NCI-H128 (cell line): ENCODE results near the gene TMEM139.
"Not testable (repeated sequence)": the region's sequence is repeated elsewhere in the genome, so short reads cannot be mapped to it uniquely, and the experiment has no call there.

ENCODE experiments used
- DNase-seq: peaks from one replicate; lab custom pipeline; 2025; ENCODE audit not compliant: unreplicated experiment; lab: John Stamatoyannopoulos, UW

TMEM139 gene

DNA sequence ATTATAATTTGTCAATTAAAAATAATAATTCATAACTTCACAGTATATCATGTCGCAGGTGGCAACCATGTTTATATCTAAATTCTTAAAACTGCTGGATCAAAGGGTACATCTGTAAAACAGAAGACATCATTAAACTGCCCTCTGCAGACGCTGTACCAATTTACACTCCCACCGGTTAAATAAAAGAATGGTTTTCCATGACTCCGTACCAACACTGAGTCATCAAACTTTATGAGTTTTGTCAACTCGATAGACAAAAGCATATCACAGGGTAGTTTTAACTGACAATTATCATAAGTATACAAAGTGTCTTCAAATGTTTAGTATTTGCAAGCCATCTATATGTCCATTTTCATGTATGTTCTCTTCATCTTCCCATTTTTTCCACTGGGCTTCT, 27.3 kb upstream of the TMEM139 start:
- no peak for DNase-seq

DNA sequence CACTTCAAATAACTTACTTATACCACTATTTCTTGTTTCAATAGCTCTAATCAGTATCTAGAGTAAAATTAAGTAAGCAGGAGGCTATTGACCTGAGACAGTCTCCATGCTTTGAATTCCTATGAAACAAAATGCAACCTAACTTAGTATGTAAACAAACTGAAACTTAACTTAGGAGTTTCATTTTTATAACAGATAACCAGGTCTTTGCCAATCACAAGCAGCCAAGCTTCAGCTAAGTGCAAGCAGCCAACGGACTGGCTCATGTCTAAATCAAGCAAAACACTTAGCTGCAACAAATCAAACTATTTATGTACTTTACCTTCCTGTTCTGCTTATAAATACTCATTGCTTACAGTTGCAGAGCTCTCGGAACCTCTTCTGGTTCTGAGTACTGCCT, 25.9 kb upstream of the TMEM139 start:
- DNase-seq: no peak

GRCh38 chr7:143259765-143260164, 25.0 kb upstream of the TMEM139 start:
- no peak for DNase-seq

DNA sequence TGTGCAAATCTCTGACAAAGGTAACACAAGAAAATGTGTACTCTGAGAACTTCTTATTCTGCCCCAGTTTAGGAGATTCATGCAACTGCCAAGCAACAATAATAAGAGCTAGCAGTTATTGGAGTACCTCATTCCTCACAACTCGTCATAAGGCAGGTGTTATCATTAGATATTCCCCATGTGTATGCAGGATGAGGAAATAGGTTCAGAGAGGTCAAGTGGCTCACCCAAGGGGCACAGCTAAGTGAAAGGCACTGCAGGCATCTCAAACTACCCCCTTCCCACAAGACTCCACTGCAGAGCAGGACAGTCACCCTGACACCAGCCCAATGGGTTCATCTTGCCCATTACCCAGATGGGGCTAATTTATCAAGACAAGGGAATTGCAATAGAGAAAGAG, 22.9 kb upstream of the TMEM139 start:
- DNase-seq: no peak

GRCh38 chr7:143263266-143264195, 21.2 kb upstream of the TMEM139 start, which contains the start of gene GSTK1:
TSS of gene GSTK1 (plus strand) at chr7:143263441. CDS start at chr7:143263514, 73 bp downstream.
- no peak for DNase-seq

DNA sequence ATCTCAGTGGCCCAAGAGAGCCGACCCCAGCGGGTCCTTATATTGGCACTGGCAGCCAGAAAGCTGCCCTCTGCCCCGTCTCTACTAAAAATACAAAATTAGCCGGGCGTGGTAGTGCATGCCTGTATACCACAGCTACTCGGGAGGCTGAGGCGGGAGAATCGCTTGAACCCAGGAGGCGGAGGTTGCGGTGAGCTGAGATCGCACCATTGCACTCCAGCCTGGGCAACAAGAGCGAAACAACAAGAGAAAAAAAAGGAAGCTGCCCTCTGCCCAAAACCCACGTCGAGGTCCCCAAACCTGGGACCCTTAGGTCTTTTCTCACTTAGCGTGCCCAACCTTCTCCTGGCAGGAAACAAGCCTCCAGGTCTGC, 20.6 kb upstream of the TMEM139 start:
- not testable (repeated sequence) for DNase-seq

DNA sequence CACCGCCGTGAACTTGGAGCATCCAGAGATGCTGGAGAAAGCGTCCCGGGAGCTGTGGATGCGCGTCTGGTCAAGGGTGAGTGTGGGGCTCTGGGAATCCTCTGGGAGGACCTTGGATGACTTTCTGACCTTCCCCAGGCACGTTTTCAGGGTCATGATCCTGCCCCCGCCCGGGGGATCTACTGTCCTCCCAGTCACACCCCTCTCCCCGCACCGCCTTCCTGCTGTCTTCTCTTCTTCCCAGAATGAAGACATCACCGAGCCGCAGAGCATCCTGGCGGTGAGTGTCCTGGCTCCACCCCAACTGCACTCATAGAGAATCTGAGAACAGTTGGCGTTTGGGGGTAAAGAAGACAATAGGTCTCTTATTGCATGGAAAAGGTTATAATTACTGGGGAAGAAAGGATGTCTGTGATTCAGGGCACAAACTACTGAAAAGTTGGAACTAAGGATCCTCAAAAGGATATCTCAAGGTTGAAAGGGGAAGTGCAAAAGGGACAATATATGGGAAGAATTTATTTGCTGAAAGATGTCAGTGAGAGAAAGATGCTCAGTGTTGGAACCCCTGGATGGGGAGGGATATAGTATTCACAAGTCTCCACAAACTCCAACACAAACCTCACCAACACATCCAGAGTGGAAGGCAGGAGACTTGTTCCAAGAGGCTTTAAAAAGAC, 19.6 kb upstream of the TMEM139 start:
- no peak for DNase-seq

DNA sequence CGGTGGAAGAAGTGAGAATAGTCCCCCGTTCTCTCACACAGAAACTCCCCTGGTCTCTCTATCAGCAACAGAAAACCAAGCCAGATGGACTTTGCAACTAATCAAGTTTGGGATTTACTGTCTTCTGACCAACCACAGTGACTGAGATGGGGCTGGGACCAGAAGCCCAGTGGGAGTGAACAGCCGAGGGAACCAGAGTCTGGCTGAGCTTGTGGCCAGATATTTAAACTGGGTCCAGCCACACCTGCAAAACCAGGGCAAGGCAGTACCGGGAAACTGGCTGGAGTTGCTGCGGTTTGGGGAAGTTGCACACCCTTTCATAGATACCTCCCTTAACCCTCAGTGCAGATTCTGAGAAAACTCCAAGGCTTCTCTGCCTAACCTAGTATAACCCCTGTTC, 15.5 kb upstream of the TMEM139 start:
- DNase-seq: no peak

DNA sequence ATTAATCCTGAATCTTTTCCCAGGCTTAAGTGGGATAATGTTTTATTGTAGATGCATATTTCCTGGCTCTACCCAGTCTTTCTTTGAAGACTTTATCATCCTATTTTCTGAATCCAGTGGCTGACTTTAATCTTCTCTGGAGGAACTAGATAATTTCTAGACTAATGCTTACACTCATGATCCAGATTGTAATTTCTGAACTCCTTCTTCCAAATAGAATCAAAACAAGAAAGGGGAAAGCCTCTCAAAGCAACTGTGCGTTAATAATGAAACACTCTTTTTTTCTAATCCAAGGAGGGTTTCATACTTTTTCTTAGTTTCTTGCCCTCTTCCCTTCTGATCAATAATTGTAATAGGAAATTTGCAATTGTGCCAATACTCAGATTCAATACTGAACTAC, 13.5 kb upstream of the TMEM139 start:
- no peak for DNase-seq

DNA sequence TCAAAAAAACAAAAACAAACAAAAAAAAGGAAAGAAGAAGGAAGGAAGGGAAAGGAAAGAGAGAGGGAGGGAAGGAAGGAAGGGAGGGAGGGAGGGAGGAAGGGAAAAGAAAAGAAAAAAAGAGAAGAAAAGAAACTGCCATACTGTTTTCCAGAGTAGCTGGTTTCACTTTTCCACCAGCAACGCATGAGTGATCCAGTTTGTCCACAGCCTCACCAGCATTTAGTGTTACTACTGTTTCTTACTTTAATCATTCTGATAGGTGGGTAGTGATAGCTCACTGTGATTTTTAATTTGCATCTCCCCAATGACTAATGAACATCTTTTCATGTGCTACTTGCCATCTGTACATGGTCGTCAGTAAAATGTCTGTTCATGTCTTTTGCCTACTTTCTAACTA, 11.9 kb upstream of the TMEM139 start:
- no peak for DNase-seq

GRCh38 chr7:143279186-143280098, 5.3 kb upstream of the TMEM139 start:
- DNase-seq: no peak

GRCh38 chr7:143280160-143280559, 4.6 kb upstream of the TMEM139 start:
- DNase-seq: no peak

GRCh38 chr7:143280566-143280965, 4.2 kb upstream of the TMEM139 start:
- no peak for DNase-seq

DNA sequence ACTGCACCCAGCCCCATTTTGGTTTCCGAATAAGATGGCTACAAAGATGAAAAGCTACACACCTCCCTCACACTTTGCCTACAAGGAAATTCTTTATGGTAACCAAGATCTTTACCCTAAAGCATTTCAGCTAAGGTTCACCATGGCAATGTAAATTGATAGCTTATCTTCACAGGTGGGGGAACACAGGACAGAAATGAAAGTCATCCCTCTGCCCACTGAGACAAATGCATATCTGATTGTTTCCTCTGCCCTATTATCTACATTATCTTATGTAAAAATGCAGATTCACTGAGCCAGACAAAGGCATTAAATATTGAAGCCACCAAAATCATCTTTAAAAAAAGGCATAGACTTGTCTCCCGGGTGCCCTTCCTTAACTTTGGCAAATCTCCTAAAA, 3.2 kb upstream of the TMEM139 start:
- no peak for DNase-seq

GRCh38 chr7:143282124-143282523, 2.6 kb upstream of the TMEM139 start:
- DNase-seq: no peak

GRCh38 chr7:143283381-143283780, 1.4 kb upstream of the TMEM139 start:
- no peak for DNase-seq

DNA sequence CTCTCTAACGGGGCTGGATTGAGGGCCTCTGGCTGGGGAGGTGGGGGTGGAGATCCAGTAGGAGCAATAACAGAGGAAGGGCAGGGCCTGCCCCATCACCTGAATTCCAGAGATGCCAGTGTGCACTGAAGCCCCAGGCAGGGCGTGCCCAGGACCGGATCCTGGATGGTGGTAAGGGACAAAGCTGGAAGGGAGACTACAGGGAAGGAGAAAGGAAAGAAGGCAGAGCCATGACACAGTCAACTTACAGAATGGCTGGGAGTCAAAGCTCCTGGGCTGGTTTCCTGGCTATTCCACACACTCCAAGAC, 666 bp downstream of the TMEM139 start:
- DNase-seq: no peak

GRCh38 chr7:143285806-143286521, 1.2 kb downstream of the TMEM139 start:
- no peak for DNase-seq

DNA sequence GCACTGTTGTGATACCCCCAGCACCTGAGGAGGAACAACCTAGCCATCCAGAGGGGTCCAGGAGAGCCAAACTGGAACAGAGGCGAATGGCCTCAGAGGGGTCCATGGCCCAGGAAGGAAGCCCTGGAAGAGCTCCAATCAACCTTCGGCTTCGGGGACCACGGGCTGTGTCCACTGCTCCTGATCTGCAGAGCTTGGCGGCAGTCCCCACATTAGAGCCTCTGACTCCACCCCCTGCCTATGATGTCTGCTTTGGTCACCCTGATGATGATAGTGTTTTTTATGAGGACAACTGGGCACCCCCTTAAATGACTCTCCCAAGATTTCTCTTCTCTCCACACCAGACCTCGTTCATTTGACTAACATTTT, 1.7 kb downstream of the TMEM139 start:
- DNase-seq: no peak

- DNase-seq: no peak
These were observed 2.7 kb downstream of the TMEM139 start for GRCh38 chr7:143287339-143287934.
